ENCODE results near the gene PWWP2B.
"Not testable (repeated sequence)": the region's sequence is repeated elsewhere in the genome, so short reads cannot be mapped to it uniquely, and the experiment has no call there.

- TF ChIP-seq CTCF (IDR thresholded peaks at IDR 0.05; ENCODE audit: insufficient read depth, low read depth, low read length); EZH2 (IDR thresholded peaks at IDR 0.05; ENCODE audit: insufficient read depth, low read length): not testable (repeated sequence)
These were observed 18.0 kb upstream of the PWWP2B start for GRCh38 chr10:132379026-132379425.
